ENCODE measurements around the gene CRACR2A.

The CRACR2A gene

DNA sequence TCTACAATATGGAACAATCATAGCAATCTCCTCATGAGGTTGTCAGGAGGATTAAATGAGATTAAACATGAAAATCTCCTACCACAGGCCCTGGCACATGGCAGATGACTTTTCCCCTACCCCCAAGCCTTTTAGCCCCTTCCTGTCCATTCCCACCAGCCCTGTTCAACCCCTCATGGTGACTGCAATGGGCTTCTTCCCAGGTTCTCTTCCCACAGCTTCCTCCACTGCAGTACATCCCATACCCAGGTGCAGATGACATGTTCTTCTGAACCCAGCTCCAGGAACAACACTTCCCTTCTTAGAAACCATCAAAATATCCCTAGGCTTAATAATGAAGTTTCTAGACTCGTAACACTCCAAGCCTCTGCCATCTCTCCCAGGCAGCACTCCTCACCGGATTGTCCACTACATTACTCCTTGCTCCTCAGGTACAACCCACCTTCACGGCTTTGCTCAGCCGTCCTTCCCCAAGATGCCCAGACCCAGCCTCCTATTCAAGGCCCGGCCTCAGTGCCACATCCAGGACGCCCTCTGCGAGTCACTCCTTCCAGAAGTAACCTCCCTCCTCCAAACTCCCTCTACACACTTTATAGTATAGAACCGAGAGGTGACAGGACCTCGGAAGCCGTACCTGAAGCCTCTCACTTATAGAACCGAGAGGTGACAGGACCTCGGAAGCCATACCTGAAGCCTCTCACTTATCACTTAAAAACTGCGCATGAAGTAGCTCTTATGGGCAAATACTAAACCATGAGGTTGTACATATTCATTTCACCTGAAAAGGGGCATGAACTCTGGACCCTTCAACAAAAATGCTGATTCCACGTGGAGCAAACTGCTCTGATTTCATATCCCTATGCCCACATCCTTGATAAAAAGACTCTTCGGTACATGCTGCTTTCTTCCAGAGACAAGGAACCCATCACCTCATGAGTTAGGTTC lies 1.5 kb downstream of the CRACR2A start:
- DNase-seq (ENCODE audit: low read depth) = no peak

DNA sequence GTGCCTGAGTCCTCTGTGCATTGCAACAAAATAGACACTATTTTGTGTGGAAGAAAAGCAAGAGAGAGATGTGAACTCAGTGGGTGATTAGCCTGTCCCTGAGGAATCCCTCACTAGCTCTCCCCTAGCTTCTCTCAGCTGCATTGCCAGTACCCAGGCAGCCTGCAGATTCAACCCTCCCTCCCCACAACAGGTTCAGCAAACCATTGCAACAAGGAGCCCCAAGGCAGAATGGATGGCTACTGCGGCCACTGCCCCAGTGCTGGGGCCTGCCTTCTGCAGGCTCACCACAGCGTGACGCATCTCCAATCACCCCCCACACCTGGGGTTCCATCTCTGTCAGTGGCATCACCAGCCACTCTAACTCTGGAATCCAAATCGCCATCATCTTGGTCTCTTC lies 2.3 kb downstream of the CRACR2A start:
- DNase-seq (ENCODE audit: low read depth) = no peak

DNA sequence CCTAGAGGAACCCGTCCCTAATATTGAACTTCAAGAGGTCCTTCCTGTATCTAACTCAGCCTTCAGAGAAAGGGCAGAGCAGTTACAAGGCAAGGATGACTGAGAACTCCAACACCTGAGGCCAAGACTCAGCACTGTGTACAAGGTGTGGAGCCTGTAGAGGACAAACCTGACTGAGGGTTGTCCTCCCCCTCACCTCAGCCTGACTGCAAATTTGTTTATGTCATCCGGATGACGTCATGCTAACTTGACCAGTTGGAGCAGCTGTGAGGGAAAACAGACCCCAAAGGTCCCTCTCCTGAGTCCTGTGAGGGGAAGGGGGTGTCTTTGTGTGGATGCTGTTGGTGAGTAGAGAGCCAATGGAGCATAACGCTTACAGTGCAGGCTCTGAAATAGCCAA lies 4.3 kb downstream of the CRACR2A start:
- DNase-seq (ENCODE audit: low read depth) = no peak

DNA sequence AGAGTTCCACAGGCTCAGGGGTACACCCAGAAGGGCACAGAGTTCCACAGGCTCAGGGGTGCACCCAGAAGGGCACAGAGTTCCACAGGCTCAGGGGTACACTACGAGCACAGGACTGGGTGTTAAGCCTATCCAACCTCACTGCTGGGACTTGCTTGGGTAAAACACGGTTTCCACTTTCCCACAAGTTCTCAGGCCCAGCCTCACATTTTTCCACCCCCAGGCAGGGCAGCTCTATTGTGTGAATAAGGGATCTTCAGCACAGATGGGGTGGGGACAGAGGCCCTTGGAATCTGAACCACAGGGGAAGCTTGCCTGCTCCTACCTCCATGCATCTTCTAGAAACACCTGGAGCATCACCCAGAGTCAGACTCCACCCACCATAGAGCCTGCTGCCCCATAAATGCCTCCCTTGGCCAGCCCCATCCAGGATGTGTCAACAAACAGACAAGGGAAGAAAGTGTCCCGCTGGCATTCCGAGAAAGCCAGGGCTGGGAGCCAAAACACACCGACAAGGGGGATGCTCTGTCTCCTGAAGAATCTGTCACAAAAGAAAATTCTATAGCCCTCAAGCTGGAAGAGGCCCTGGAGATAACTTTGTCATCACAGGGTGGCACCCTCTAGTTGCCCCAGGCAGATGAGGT lies 4.8 kb downstream of the CRACR2A start:
- no peak for DNase-seq (ENCODE audit: low read depth)

GRCh38 chr12:3747543-3747942 lies 5.4 kb downstream of the CRACR2A start:
- no peak for DNase-seq (ENCODE audit: low read depth)

DNA sequence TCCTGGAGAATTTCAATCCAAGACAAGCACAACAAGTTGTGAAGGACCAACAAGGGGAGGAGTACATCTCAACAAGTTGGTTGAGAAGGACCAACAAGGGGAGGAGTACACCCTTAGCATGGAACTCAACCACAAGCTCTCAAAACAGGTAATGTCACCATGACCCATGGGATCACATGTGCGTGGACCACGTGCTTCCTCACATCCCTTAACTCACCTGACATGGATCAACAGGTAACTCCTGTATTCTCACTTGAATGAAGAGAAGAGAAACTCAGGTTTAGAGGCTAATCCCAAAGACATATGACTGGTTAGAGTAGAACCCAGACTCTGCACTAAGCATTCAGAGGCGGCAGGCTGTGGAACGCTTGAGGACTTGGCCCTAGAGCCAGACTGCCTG lies 6.2 kb downstream of the CRACR2A start:
- DNase-seq (ENCODE audit: low read depth) = no peak

DNA sequence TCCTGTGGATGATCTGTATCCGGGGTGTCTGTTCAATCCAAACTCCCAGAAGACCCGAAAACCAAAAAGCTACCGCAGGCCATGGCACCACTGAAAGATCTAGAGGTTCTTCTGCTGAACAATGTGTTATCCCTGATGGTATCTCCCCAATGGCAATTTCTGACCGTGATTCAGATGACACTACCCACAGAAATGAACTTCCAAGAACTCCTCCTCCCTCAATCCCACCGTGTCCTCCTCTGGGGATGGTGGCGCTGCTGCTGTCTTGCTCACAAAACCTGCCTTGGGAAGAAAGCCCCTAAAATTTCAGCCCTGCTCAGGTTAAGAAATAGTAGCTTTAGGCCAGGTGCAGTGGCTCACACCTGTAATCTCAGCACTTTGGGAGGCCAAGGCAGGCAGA lies 7.8 kb downstream of the CRACR2A start:
- DNase-seq (ENCODE audit: low read depth) = no peak

DNA sequence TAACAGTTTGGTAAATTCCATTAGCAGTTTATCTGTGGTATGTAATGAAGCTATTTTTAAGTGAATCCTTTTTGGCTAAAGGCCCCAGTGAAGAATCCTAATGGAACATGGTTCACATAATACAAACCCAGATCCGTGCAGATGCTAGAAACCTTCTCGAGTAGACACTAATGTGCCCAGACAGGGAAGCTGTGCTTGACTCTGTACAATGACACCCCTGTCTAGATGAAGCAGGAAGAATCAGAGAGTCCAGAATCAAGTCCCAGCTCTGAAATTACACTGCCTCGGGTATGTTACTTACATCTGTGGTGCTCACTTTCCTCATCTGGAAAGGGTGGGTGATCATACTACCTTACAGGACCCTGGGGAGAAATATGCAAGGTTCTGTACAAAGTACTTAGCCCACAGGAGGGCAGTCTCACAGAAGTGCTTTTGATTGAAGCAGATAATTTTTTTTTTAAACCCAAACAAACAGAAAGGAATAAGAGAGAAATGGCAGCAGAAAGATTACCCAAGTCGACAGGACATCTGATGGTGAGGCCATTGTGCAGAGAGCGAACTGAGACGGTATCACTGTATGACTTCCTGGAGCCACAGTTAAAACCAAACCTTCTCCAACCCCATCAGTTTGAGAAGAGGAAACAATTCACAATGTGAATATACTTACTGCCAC lies 8.5 kb downstream of the CRACR2A start:
- DNase-seq (ENCODE audit: low read depth) = no peak

DNA sequence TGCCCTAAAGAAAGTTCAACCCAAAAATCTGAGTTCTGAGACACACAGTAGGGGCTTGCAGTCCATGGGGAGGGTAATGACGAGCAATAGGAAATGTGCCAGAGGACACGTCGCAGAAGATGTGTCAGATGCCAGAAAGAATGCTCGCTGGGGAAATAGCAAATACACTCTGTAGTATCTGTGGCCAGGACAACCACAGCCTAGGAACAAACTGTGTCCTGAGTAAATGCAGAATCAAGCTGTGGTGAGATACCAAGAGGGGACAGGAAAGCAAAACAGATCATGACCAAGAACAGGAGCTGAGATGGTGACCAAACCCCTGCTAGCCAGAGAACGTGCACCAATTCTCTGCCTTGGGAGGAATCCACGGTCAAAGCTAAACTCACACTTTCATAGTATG lies 9.1 kb downstream of the CRACR2A start:
- DNase-seq (ENCODE audit: low read depth) = no peak

DNA sequence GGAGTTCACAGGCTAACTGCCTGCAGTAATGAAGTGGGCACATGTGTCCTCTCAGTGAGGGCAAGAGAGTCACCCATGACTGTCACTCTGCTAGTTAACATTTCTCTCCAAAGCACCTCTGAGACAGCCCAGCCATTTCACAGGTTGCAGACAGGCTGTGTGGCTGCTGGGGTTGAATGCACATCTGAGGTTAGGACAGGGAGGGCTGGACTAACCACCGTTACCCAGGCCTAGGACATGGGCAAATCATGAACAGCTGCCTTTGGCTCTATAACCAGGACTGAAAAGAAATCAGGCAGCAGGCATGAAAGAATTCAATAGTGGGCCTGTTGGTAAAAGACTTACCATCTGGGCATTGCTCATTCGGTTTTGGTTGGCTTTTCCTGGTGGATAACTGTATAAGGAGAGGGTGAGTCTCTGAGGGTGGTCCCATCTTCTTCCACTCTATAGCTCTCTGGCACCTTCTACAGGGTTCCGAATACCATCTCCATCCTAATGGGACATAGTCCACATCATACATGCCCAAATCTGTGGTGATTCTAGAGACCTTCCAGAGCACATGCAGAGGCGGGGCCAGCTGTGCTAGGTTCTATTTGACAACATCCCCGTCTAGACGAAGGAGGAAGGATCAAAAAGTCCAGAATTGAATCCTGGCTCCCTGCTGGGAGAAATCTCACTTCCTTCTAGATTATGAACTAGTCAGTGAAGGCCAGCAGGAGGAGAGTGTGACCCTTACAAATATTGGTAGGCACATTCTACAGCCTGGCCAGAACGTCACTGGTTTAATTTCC lies 10.8 kb downstream of the CRACR2A start:
- no peak for DNase-seq (ENCODE audit: low read depth)

GRCh38 chr12:3740480-3741231 lies 12.3 kb downstream of the CRACR2A start:
- DNase-seq (ENCODE audit: low read depth) = no peak

DNA sequence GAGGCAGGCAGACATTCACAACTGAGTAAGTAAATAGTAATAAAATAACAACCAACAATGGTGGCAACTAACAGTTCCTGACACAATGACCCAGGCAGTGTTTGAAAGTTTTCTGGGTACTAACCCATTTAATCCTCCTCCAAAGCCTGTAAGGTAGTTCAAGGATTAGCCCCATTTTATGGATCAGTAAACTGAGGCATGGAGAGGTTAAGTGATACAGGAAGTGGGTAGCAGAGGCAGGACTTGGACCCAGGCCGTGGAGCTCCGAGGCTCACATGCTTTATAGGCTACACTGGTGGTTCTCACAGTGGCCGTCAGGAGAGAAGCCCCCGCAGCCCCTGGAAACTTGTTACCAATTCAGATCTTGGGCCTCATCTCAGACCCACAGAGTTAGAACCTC lies 17.5 kb downstream of the CRACR2A start:
- no peak for DNase-seq (ENCODE audit: low read depth)

DNA sequence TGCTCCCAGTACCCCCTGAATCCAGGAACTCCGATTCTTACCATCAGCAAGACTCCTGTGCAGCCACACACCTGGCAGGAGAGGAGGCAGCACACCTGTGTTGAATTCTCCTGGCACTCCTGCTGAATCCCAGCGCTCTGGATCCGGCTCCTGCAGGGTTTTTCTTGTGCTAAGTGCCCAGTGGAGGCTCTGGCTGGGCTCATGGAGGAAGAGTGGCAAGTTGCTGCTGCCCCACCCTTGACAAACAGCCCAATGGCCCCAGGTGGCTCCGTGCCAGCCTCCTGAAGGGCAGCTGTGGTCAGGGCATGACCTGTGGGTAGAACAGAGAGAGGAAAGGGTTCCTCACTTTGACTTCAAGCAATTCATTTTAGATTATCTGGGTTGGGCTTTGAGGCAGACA lies 20.0 kb downstream of the CRACR2A start:
- DNase-seq (ENCODE audit: low read depth) = no peak

- no peak for DNase-seq (ENCODE audit: low read depth)
Observed at GRCh38 chr12:3730111-3730510, 22.8 kb downstream of the CRACR2A start.

DNA sequence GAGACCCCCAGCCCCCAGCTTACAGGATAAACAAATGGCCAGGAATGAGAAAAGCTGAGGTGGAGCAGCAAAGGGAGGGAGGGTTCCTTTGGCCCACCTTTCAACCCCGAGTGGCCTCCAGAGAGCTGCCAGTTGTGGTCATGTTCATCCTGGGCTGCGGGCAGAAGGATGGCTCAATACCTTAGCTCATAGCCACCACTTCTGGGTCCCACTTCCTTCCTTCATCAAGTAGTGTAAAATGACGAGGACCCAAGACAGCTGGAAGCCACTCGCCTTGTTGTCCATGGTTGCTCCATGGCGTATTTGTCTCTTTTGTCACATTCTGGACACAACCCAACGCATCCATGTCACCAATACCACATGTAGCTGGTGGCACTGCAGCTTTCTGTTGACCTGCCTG lies 24.2 kb downstream of the CRACR2A start:
- no peak for DNase-seq (ENCODE audit: low read depth)

- no peak for DNase-seq (ENCODE audit: low read depth)
Observed at GRCh38 chr12:3727877-3728632, 24.9 kb downstream of the CRACR2A start.

DNA sequence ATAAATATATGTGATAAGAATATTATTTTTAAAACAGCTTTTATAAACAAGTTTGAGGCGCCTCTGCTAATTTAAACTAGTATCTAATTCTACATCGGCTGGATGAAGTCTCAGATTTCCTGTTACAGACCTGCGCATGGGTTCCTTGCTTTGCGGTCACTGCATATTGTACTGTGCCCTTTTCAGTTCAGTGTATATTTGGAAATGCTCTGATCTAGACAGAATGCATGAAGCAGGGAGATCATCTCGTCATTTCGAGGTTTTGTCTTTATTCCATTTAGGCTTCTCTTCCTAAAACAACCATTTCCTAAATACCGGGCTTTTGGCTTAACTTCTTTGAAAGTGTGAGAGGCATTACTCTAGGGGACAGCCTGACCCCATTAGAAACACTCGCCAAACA lies 25.6 kb downstream of the CRACR2A start:
- DNase-seq (ENCODE audit: low read depth) = no peak

DNA sequence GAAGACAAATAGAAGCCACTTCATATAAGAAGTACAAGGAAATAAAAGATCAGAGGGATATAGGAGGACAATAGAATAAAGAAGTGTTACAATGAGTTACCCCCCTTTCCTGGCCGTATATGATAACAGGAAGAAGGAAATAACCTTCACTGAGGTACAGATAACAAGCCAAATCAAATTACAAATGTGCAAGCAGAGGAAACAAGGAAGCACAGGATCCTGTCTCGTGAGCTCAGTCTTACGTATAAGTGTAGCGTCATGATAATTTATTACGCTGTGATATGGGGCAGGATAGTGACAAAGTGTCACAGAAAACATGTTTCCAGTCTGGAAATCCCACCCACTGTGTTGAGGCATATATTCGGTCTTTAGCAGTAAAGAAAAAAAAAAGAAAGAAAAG lies 26.5 kb downstream of the CRACR2A start:
- no peak for DNase-seq (ENCODE audit: low read depth)

DNA sequence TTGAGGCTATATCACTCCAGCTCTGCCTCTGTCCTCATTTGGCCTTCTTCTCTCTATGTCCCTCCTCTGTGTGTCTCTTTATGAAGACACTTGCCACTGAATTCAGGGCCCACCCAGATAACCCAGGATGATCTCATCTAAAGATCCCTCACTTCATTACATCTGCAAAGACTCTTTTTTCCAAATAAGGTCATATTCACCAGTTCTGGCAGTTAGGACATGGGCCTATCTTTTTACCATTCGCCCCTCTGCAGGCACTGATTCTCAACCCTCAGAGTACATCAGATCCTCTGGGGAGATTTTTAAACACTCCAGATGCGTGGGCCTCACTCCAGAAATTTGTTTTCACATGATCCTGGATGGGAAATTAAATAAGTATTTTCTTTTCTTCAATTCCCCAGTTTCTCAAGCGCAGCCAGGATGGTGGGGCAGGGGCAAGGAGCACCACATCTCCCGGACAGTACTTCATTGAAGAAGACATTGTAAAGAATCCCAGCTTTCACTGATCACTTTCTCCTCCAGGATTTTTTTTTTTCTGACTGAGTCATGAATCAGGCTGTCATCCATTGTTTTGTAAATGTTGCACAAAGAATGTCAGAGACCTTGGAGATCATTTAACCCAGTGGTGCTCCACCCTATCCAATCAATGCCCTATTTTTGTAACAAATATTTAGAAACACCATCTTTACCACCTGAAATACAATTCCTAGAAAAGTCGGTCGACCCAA lies 27.4 kb downstream of the CRACR2A start:
- DNase-seq (ENCODE audit: low read depth) = no peak

Measured in stimulated activated CD4-positive, alpha-beta T cell treated with anti-CD3 and anti-CD28 coated beads, Interleukin-2, amount 100 ng/mL, for 4 hours (primary cell).